ENCODE measurements around the gene RNGTT. TPM values are rescaled to one million over a fixed set of nuclear protein-coding genes. Genes with fewer than 3 reads are reported as not detected.

Gene RNGTT
- total RNA-seq, 4 donors from 2014 or later = 13.9 to 20.5 (median 18.4) TPM

GRCh38 chr6:88683734-88684133, 279.7 kb downstream of the RNGTT start:
- Histone ChIP-seq H3K4me3 (no peak overlapping the region), H3K27me3 (no peaks in the 10 kb centered on the region), H3K27ac (no peak overlapping the region), H3K36me3 (peaks cover 0 to 6% (median 0%) of the 10 kb centered on the region in 3 donors), H3K4me1 (no peaks in the 10 kb centered on the region), H3K9me3 (no peaks in the 10 kb centered on the region)
- TF ChIP-seq EP300 (IDR thresholded peaks at IDR 0.05) = no peak
- TF ChIP-seq CTCF (IDR thresholded peaks at IDR 0.05) = no peak
- no peak for TF ChIP-seq POLR2A (IDR thresholded peaks at IDR 0.05)
- DNase-seq (ENCODE audit: low spot score in 2 of 2) = no peak
- WGBS, 2 donors = 58 to 64% methylated on average over 3 of the region's 3 CpGs

- no peak overlapping the region for H3K4me3 ChIP-seq
- no peaks in the 10 kb centered on the region for H3K27me3 ChIP-seq
- WGBS, 2 donors = 83% methylated on average over 6 of the region's 6 CpGs
- H3K4me1 ChIP-seq = no peaks in the 10 kb centered on the region
- H3K9me3 ChIP-seq = no peaks in the 10 kb centered on the region
- peaks cover 0 to 9% (median 0%) of the 10 kb centered on the region in 3 donors for H3K36me3 ChIP-seq
- no peak overlapping the region for H3K27ac ChIP-seq
- TF ChIP-seq EP300 (IDR thresholded peaks at IDR 0.05) (no peak), POLR2A (IDR thresholded peaks at IDR 0.05) (no peak), CTCF (IDR thresholded peaks at IDR 0.05) (no peak)
- DNase-seq (ENCODE audit: low spot score in 2 of 2) = no peak
Measured at GRCh38 chr6:88680654-88681053, 282.8 kb downstream of the RNGTT start.

DNA sequence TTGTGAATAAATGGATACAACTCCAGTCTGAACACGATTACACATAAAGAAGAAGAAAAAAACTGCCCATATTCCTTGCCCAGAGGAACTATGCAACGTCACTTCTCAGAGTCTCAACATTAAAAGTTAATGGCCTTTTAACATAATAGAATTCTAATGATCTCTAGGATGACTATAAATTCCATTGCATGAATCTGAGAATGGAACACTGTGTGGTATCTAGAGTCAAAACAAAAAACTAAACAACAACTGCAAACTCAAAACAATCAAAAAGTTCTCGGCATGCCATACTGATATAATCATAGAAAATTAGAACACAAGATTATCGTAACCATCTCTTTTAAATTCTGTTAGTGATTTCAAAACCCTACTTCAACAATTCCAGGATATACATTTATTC, 283.6 kb downstream of the RNGTT start:
- no peak overlapping the region for H3K4me3 ChIP-seq
- H3K36me3 ChIP-seq = peaks cover 0 to 9% (median 0%) of the 10 kb centered on the region in 3 donors
- no peak for DNase-seq (ENCODE audit: low spot score in 2 of 2)
- no peak overlapping the region for H3K27ac ChIP-seq
- no peaks in the 10 kb centered on the region for H3K27me3 ChIP-seq
- H3K4me1 ChIP-seq = no peaks in the 10 kb centered on the region
- H3K9me3 ChIP-seq = no peaks in the 10 kb centered on the region
- WGBS, 2 donors = 76 to 82% methylated on average over 4 of the region's 4 CpGs
- TF ChIP-seq CTCF (IDR thresholded peaks at IDR 0.05) = no peak
- no peak for TF ChIP-seq EP300 (IDR thresholded peaks at IDR 0.05)
- no peak for TF ChIP-seq POLR2A (IDR thresholded peaks at IDR 0.05)

GRCh38 chr6:88677356-88677755, 286.1 kb downstream of the RNGTT start:
- Histone ChIP-seq H3K4me3 (no peak overlapping the region), H3K27ac (no peak overlapping the region), H3K27me3 (no peaks in the 10 kb centered on the region), H3K9me3 (no peaks in the 10 kb centered on the region), H3K36me3 (peaks cover 0 to 9% (median 0%) of the 10 kb centered on the region in 3 donors), H3K4me1 (no peaks in the 10 kb centered on the region)
- no peak for DNase-seq (ENCODE audit: low spot score in 2 of 2)
- WGBS, 2 donors = 96% methylated on average over 4 of the region's 4 CpGs
- no peak for TF ChIP-seq POLR2A (IDR thresholded peaks at IDR 0.05)
- TF ChIP-seq CTCF (IDR thresholded peaks at IDR 0.05) = no peak
- TF ChIP-seq EP300 (IDR thresholded peaks at IDR 0.05) = no peak

DNA sequence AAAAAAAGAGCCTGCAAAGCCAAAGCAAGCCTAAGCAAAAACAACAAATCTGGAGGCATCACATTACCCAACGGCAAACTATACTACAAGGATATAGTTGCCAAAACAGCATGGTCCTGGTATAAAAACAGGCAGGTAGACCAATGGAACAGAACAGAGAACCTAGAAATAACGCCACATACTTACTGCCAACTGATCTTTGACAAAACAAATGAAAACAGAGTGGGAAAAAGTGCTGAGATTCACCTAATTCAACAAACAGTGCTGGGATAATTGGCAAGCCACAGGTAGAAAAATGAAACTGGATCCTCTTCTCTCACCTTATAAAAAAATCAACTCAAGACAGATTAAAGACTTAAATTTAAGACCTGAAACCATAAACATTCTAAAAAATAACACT, 291.8 kb downstream of the RNGTT start:
- H3K27ac ChIP-seq = no peak overlapping the region
- peaks cover 0 to 28% (median 10%) of the 10 kb centered on the region in 4 donors for H3K9me3 ChIP-seq
- WGBS, 2 donors = 71 to 95% methylated on average over 2 of the region's 2 CpGs
- no peak overlapping the region for H3K4me3 ChIP-seq
- H3K36me3 ChIP-seq = peaks cover 0 to 29% (median 4%) of the 10 kb centered on the region in 3 donors
- H3K4me1 ChIP-seq = no peaks in the 10 kb centered on the region
- TF ChIP-seq POLR2A (IDR thresholded peaks at IDR 0.05) = no peak
- TF ChIP-seq EP300 (IDR thresholded peaks at IDR 0.05) = no peak
- no peak for TF ChIP-seq CTCF (IDR thresholded peaks at IDR 0.05)
- H3K27me3 ChIP-seq = no peaks in the 10 kb centered on the region
- DNase-seq (ENCODE audit: low spot score in 2 of 2) = no peak
